GM18499 (cell line): ENCODE data around the gene SPARC.
"Not testable (repeated sequence)": the region's sequence is repeated elsewhere in the genome, so short reads cannot be mapped to it uniquely, and the experiment has no call there.

Experiments used
- ATAC-seq: cut with Tn5 transposase; IDR thresholded peaks from one replicate; pipeline ENCODE4 v1.9.1; 2021; ENCODE audit warnings: moderate number of reproducible peaks; ENCODE audit not compliant: insufficient read depth, unreplicated experiment

The SPARC gene

DNA sequence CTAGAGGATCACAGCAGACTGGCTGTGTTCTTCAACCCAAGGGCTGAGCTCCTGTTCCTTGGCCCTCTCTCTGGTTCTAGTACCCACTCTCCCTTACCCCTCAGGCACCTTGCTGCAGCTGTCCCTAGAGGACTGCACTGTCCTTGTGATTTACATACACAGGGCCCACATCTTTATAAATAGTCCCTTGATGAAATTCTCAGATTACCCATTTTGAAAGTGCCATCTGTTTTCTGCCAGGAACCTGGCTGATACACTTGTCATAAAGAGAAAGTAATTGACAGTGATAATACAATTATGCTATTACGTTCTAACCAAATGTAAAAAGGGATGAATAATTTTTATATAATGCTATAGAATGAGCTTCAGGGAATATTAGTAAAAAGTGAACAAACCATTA lies 16.5 kb upstream of the SPARC start:
- peak; percentile 81 for ATAC-seq

DNA sequence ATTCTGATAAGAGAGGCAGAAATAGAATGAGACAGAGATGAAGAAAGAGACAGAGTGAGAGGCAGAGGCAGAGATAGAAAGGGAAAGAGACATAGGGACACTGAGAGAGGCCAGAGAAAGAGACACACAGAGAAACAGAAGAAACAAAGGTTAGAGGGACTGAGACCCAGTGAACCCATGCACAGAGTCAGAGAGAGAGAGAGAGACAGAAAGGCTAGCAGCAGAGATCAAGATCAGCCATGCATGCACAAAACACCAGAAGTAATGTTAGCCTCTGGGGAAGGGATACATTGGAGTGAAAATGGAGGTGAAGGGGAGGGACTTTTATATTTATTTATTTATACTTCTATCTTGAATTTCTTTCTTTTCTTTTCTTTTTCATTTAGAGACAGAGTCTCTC lies 14.1 kb upstream of the SPARC start:
- ATAC-seq: no peak

DNA sequence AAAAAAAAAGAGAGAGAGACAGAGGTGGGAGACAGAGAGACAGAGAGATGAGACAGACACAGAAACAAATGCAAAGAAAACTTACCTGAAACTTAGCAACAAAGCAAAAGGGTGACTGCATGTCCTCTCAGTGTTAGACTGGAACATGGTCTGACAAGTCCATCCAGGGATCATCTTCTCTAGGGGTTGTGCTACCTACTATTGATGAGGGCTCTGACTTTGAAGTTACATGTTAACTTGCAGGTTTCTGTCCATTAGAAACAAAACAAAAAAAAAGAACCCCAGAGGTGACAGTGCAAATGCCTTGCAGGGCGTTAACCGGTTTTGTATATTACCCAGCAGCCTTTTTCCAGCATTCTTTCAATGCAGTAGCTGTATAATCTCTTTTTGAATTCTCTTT lies 13.6 kb upstream of the SPARC start:
- no peak for ATAC-seq

DNA sequence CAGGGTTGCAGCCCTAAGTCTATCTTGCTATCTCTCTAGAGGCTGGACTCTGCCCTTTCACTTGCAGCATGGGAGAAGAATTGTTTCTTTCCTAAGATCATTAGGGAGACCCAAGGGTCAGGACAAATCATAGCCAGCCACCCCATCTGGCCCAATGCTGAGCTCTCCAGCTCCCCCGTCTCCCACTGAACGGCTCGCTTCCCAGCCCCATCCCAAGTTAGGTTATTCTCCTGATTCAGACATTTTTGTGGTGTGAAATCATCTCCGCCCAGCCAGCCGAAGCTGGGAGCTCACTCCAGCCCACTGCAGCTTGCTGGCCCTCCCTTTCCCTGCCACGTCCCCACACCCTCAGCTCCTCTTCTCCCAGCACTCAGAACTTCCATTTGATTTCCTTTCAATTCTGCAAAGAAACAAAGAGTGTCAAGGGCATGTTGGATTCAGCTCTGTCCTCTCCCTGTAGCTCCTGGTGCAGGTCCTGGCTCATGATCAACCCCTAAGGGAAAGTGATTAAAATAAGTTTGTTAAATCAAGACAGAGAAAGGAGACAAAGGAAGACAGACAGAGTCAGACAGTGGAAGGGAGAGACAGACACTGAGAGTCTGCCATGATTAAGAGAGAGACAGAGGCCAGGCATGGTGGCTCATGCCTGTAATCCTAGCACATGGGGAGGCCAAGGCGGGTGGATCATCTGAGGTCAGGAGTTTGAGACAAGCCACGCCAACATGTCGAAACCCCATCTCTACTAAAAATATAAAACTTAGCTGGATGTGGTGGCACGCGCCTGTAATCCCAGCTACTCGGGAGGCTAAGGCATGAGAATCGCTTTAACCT lies 12.6 kb upstream of the SPARC start:
- ATAC-seq: no peak

DNA sequence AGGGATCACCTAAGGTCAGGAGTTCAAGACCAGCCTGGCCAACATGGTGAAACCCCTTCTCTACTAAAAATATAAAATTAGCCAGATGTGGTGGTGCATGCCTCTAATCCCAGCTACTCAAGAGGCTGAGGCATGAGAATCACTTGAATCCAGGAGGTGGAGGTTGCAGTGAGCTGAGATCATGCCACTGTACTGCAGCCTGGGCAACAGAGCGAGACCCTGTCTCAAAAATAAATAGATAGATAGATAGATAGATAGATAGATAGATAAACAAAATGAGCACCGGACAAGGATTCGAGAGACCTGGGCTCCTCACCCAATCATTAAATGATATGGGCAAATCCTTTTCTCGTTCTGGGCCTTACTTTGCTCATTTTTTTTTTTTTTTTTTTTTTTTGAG lies 11.4 kb upstream of the SPARC start:
- not testable (repeated sequence) for ATAC-seq

DNA sequence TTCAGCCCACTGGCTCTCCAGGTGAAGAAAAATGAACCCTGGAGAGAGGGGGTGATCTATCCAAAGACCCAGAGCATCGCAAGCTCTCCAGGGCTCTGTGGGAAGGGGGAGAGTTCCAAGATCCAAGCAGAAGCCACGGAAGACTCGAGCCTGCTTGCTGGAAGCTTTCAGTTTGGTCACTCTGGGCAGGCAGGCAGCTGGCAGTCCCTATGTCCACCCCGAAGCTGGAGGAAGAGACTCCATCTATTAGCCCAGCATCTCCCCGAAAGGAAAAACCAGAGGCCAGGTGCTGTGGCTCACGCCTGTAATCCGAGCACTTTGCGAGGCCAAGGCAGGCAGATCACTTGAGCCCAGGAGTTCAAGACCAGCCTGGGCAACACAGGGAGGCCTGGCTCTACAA lies 10.7 kb upstream of the SPARC start:
- ATAC-seq: no peak

DNA sequence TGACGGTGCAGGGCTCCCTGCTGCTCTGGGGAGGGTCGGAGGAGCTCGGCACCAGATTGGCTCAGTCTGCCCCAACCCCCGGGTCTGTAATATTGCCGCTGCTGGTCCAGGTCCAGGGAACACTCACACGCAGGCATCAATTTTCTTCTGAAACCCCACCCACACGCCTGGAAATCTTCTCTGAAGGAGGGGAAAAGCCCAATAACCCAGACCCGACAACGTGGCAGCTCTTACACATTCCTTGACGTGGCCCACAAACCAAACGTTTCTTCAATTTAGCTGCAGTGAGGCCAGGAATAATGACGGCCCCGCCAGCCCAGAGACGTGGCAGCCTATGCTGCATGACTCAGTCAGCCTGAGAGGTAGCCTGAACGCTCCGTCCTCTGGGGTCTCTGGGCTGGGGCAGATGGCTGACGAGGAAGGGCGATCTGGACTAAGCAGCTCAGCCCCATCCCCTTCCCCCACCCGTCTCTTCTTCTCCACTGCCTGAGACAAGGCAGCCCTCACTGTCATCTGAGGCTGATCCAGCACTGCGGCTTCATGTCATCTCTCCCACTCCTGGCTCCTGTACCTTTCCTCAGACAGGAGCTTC lies 9.9 kb upstream of the SPARC start:
- ATAC-seq: no peak

DNA sequence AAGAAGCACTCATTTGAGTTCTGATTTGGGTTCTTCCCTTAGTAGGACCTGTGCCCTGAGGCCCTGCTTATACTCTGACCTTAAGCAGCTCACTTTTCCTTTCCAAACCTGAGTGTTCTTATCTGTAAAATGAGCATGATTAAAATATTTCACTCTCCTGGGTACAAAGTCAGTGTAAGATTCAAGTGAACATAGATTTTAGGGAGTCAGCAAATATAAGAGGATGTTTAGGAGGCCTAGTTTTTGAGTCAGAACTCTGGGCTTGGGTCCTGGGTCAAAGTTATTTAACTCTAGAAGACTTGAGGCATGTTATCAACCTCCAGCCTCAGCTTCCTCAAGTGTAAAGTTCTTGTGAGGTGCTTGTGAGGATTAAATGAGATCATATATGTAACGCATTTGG lies 8.7 kb upstream of the SPARC start:
- ATAC-seq: no peak

DNA sequence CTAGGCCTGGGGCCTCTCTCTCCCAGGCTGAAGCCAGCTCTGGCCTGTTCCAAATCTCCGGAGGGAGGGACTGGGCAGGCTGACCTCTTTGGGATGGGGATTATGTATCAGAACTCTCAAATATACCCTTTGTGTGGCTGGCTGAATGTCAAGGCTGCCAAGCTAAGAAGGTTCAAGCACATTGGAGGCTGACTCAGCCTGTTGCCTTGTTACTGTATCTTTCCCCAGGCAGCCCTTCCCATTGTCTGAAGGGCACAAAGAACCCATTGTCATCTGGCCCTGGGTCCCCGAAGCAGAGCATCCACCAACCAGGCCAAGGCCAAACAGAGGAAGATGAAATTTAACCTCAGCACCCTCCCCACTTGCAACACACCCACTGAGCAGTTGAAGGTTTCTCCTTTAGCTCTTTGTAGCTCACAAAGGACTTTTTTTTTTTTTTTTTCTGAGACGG lies 7.3 kb upstream of the SPARC start:
- ATAC-seq: no peak

DNA sequence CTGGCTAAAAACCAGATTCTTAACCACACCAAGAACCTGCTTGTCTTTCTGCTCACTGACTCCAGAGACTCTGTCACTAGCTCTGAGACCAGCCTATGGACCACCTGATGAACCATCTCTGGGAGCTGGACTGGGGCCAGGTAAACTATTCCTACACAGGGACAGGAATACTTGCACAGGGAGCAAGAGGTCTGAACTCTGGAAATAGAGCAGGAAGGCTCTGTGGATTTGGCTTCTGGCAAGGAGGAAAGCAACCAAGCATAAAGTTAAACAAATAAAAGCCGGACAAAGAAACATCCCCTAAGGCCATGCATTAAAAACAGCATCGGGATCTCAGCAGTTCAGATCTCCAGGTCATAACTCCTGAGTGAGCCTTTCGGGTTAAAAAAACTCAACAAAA lies 5.6 kb upstream of the SPARC start:
- no peak for ATAC-seq

DNA sequence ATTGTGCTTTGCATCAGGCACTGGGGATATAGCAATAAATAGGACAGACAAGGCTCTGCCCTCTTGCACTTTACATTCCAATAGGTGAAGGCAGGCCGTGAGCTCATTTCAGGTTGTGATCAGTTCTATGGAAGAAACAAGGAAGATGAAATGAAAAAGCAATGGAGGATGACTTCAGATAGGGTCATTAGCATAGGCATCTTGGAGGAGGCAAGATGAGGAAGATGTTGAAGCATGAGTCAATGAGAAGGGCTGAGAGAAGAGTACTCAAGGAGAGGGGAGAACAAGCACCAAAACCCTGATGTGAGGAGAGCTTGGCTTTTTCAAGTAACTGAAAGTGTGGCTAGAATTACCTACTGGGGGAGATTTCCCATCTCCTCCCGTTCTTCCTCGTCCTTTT lies 5.0 kb upstream of the SPARC start:
- no peak for ATAC-seq

DNA sequence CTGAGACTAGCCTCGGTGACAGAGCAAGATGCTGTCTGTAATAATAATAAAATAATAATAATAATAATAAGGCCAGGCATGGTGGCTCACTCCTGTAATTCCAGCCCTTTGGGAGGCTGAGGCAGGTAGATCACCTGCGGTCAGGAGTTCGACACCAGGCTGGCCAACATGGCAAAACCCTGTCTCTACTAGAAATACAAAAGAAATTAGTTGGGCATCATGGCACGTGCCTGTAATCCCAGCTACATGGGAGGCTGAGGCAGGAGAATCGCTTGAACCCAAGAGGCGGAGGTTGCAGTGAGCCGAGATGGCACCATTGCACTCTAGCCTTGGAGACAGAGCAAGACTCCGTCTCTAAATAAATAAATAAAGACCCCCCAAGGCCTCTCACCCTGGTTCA lies 2.9 kb upstream of the SPARC start:
- ATAC-seq: not testable (repeated sequence)

DNA sequence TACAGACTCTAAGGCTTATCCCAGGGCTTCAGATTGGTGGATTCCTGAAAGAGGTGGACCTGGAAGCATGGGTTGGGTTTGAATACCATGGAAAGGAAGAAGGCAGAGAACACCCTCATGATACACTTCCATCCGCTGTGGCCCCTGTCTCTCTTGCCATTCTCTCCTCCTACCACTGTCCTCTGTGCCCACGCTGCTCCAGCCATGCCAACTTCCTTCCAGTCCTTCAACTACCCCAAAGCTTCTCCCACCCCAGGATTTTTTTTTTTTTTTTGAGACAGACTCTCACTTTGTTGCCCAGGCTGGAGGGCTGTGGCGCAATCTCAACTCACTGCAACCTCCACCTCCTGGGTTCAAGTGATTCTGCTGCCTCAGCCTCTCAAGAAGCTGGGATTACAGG lies 1.7 kb upstream of the SPARC start:
- no peak for ATAC-seq

DNA sequence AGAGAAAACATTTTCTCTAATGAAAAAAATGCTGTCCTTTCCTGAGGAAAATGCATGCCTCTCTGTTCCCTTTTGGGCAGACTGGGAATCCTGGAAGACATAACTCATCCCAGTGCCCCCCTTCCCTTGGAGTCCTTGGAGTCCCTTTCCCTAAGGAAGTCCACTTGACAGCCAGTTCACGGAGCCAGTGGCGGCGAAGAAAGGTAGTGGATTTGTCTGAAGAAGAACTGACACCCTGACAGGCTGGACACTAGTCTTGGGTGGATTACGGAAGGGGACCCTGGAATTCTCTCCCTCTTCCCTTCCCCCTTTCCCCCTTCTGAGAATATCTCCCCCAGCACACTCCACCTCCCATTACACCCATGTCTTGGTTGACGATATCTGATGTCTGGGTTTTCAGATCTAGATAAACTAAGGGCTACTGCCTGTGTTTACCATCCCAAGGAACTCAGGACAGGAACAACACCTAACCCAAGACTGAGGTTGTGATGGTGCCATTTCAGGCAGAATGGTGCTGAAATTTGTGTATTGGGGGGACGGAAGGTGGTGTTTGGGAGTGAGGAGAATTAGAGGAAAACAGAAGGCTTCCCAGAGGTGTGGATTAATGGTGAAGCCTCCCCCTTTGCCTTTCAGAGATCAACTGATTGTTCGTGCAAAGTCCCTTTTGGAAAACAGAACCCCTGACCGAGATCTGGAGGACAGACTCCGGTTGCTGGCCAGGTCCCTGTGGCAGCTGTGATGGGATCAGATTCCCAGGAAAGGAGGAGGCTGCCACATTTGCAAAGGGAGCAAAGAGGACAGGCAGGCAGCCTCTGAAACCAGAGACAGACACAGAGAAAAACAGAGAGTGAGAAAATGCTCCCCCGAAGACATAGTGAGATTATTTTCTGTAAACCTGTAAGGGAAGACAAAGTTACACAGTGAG lies 704 bp downstream of the SPARC start:
- no peak for ATAC-seq

DNA sequence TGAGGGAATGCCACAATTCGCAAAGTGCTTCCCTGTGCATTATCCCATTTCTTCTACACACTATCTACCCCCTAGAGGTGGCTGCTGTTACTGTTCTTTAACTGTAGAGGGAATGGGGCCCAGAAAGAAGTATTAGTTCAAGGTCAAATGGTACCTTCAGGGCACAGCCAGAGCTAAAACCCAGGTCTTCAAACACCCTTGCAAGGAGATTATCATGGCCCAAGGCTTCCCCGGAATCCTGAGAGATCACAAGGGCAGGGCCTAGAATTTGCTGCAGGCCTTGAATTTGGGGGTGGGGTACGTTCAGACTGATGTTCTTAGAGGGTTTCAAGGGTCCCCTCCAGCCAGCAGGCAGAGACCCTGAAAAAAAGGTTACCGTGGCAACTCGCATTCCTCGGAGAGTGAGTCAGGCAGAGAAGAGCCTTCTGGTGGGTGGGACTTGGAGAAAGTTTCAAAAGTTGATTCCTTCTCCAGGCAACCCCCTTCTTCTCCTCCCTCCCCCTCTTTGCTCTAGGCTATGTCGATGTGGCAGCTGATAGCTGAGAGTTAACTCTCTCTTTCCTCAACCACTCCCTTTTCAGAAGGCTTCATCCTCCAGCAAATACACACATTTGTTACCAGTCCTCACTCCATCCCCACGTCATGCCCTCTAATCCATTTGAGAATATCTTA lies 1.9 kb downstream of the SPARC start:
- ATAC-seq: no peak

DNA sequence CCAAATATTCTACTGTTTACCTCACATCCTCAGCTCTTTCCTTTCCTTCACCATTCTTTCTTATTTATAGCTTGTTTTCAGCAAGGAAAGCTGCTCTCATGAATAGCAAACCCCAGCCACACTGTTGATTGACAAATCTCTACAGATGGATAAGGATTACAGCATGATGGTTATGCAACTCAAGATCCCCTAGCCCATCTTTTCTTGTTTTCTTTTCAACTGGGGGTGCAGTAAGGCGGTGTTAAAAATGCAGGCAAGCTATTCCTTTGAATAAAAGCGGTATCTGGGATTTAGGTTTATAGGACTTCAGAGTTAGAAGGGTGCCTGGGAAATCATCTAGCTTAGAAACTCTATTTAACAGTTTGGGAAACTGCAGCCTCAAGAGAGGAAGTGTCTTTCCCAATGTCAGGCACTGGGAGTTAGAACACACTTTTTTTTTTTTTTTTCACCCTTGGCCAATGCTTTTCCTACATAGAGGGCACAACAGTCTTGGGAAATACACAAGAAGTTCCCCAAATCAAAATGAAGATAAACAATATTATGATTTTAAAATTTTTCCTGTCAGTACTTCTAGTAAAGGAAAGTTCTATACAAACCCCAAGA lies 2.6 kb downstream of the SPARC start:
- ATAC-seq: no peak

DNA sequence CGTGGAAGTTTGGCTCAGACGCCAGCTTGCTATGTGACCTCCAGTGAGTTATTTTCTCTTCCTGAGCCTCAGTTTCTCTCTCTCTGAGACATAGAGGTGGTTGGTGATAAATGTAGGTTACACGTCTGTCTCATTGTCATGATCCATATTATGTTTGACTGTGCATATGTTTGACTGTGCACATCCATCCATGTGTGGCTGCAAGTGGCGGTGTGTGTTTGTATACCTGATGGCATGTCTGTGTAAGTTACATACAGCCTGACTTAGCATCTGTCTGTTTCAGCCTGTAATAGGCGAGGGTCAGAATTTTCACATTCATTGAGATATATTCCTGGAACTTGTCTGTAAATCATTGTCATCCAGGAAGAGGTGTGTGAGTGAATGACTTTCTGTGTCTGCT lies 3.3 kb downstream of the SPARC start:
- ATAC-seq: no peak

DNA sequence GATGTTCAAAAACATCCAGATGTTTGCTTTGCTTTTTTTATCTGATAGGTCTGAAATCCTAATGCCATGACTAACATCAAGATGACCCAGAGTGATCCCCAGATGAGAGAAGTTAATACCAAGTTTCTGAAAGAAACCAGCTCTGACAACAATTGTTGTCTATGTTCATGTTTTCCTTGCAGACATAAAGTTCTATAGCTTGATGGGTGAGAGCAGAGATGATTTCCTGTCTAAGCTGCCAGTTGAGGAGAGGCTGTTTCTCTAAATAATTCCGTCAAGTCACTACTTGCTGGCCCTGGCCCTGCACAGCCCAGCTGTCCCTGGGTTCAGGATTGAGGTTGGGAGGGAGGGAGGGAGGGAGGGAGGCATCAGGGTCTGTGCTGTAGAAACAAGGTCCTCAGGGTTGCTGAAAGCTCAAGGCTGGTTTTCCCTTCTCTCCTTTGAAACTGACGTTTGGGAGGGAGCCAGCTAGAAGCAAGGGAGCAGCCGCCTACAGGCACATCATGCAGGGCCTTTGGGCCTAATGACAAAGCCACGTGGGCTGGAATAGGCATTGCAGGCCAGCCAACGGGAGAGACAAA lies 3.9 kb downstream of the SPARC start:
- no peak for ATAC-seq

DNA sequence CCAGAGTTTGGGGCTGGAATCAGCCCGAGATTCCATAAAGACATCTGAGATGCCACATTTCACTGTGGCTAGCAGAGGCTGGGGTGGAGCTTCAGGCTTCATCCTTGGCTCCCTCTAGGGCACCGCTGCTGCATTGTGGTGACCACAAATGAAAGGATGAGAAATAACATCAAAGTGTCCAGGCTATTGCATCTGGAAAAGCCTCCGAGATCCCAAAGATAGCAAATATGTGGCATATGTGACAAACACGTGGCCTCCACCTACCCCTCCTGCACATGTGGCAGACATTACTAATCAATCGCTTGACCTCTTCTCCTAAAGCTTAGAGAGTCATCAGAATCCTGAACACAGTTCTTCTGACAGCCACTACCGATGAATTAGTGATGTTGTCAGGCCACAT lies 4.5 kb downstream of the SPARC start:
- no peak for ATAC-seq

DNA sequence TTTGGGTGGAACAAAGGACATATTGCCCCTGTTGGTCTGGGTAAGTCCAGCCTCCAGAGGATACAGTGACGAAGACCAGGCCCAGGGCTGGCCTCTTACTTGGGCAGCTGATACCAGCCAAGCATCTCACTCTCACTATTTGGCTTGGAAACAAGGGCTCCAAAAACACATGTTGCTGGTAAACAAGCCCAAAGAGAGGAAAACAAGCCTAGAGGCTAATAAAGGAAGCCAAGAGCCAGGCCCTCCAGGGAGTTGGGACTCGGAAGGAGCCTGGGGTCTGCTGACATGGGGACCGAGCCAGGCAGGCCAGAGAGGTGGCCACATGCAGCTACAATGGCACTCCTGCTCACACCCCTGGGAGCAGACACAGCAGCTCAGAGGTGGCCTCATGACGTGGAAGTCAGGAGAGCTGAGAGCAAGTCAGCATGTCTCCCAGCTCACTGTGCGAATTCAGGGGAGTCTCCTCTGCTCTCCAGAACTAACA lies 5.7 kb downstream of the SPARC start:
- ATAC-seq: no peak
